Activated naive CD4-positive, alpha-beta T cell treated with anti-CD3 and anti-CD28 coated beads, Interleukin-2, amount 50 U/mL, for 72 hours (primary cell): ENCODE data around the gene SELENOF. TPM values are rescaled to one million over a fixed set of nuclear protein-coding genes. Genes with fewer than 3 reads are reported as not detected.
A peak's percentile ranks its signal among the peaks of the same experiment; 100 is the strongest.
"Not testable (repeated sequence)": the region's sequence is repeated elsewhere in the genome, so short reads cannot be mapped to it uniquely, and the experiment has no call there.

Source experiments
- ATAC-seq, 2 donors: fragments of 150-1000 bp; cut with Tn5 transposase; 2 replicates each; pipeline ENCODE4 v1.10.0; 2021; ENCODE audit warnings: mild to moderate bottlenecking in 2 of 2, moderate library complexity in 2 of 2
- DNase-seq, 2 donors: peaks; one replicate each; pipeline ENCODE4 v3.0.0; 2021 to 2022; ENCODE audit warnings: low spot score in 2 of 2
- H3K27ac Mint-ChIP-seq, 2 donors: one replicate each; pipeline ENCODE4 v1.8.0; 2022; ENCODE audit warnings: mild to moderate bottlenecking in 2 of 2, mixed read lengths in 2 of 2
- H3K36me3 Mint-ChIP-seq, 2 donors: one replicate each; pipeline ENCODE4 v1.8.0; 2022; ENCODE audit warnings: mixed read lengths in 2 of 2
- H3K9me3 Mint-ChIP-seq, 2 donors: one replicate each; pipeline ENCODE4 v1.8.0; 2022; ENCODE audit warnings: mixed read lengths in 2 of 2
- total RNA-seq, 2 donors: library from RNA; stranded (reverse); gene quantifications; one replicate each; pipeline ENCODE4 v1.2.3, GENCODE V29; 2022

SELENOF gene
- total RNA-seq, 2 donors from 2014 or later, result 40.6 to 144 TPM

GRCh38 chr1:86928819-86929218 lies 14.9 kb upstream of the SELENOF start:
- no peak overlapping the region for H3K27ac Mint-ChIP-seq
- peaks cover 4 to 11% of the 10 kb centered on the region in 2 donors for H3K9me3 Mint-ChIP-seq
- H3K36me3 Mint-ChIP-seq, result peaks cover 18 to 25% of the 10 kb centered on the region in 2 donors
- DNase-seq (no peak), ATAC-seq (no peak)

- H3K27ac Mint-ChIP-seq, result no peak overlapping the region
- peaks cover 13 to 19% of the 10 kb centered on the region in 2 donors for H3K9me3 Mint-ChIP-seq
- ATAC-seq, result no peak
- DNase-seq, result no peak
- peaks cover 29 to 44% of the 10 kb centered on the region in 2 donors for H3K36me3 Mint-ChIP-seq
Observed at GRCh38 chr1:86926883-86927282, 13.0 kb upstream of the SELENOF start.

DNA sequence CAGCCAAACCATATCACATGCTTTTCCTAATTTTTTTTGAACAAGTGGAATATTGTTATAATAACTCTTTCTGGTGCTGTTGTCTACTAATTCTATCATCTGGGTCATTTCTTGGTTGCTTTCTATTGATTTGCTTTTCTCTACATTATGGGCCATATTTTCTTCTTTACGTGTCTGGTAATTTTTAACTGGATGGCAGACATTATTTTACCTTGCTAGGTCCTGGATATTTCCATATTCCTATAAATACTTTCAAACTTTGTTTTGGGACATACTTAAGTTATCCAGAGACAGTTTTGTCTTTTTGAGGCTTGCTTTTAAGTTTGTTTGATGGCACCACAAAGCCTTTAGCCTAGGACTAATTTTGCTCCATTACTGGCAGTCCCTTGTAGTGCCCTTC lies 11.8 kb upstream of the SELENOF start:
- ATAC-seq, result no peak
- peaks cover 13 to 19% of the 10 kb centered on the region in 2 donors for H3K9me3 Mint-ChIP-seq
- H3K27ac Mint-ChIP-seq, result no peak overlapping the region
- H3K36me3 Mint-ChIP-seq, result peaks cover 33 to 44% of the 10 kb centered on the region in 2 donors
- DNase-seq, result no peak

DNA sequence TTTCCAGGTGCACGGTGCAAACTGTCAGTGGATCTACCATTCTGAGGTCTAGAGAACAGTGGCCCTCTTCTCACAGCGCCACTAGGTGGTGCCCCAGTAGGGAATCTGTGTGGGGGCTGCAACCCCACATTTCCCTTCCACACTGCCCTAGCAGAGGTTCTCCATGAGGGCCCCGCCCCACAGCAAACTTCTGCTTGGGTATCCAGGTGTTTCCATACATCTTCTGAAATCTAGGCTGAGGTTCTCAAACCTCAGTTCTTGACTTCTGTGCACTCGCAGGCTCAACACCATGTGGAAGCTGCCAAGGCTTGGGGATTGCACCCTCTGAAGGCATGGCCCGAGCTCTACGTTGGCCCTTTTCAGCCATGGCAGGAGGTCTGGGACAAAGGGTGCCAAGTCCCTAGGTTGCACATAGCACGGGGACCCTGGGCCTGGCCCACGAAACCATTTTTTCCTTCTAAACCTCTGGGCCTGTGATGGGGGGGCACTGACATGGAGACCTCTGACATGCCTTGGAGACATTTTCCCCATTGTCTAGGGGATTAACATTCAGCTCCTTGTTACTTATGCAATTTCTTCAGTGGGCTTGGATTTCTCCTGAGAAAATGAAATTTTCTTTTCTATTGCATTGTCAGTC lies 10.5 kb upstream of the SELENOF start:
- H3K9me3 Mint-ChIP-seq, result peaks cover 13 to 19% of the 10 kb centered on the region in 2 donors
- peaks cover 33 to 44% of the 10 kb centered on the region in 2 donors for H3K36me3 Mint-ChIP-seq
- no peak overlapping the region for H3K27ac Mint-ChIP-seq
- ATAC-seq, result no peak
- no peak for DNase-seq

- H3K9me3 Mint-ChIP-seq, result peaks cover 13 to 19% of the 10 kb centered on the region in 2 donors
- ATAC-seq, result no peak
- peak overlapping the region in 1 of 2 donors; percentile 90 for H3K27ac Mint-ChIP-seq
- no peak for DNase-seq
- peaks cover 33 to 44% of the 10 kb centered on the region in 2 donors for H3K36me3 Mint-ChIP-seq
Observed at GRCh38 chr1:86922445-86922844, 8.5 kb upstream of the SELENOF start.

- DNase-seq (no peak), ATAC-seq (no peak)
- Mint-ChIP-seq H3K9me3 (no peaks in the 10 kb centered on the region), H3K36me3 (peaks cover 8 to 11% of the 10 kb centered on the region in 2 donors), H3K27ac (no peak overlapping the region)
Observed at GRCh38 chr1:86916752-86917151, 2.8 kb upstream of the SELENOF start.

GRCh38 chr1:86915737-86916235 lies 1.9 kb upstream of the SELENOF start:
- no peak overlapping the region for H3K27ac Mint-ChIP-seq
- peaks cover 0 to 1% of the 10 kb centered on the region in 2 donors for H3K9me3 Mint-ChIP-seq
- no peak for ATAC-seq

DNA sequence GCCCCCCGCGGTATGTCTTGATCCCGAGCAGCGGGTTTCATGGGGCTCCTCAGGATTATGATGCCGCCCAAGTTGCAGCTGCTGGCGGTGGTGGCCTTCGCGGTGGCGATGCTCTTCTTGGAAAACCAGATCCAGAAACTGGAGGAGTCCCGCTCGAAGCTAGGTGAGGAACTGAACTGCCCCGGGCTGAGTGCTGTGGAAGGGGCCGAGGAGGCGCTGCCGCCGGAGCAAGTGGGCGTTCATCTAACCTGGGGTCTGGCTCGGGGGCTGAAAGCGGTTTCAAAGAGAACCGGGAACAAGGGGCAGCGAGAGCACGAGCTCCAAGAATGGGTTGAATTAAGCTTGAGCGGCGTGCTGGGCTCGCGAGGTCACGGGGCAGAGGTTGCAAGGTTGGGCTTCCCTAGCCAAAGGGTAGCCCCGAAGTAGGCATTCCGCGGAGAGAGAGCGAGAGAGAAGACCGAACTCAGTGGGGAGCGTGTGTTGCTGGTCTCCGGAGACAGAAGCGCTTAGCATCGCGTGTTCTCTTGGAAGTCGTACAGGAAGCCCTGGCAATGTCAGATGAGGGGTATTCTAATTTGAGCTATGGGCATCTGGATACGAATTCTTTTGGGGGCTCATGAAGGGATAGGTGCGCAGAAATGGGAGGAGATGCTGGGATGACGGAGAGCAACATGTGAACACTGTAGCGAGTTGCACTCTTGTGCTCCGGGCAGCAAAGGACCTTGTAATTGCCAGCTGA lies 1.2 kb upstream of the SELENOF start:
- H3K36me3 Mint-ChIP-seq, result peaks cover 12 to 27% of the 10 kb centered on the region in 2 donors
- no peak overlapping the region for H3K27ac Mint-ChIP-seq
- DNase-seq (peak; percentile 50 to 66), ATAC-seq (peak; percentile 9 to 16)
- H3K9me3 Mint-ChIP-seq, result peaks cover 0 to 4% of the 10 kb centered on the region in 2 donors

More at GRCh38 chr1:86915737-86916235, 1.9 kb upstream of the SELENOF start:
- peaks cover 9 to 20% of the 10 kb centered on the region in 2 donors for H3K36me3 Mint-ChIP-seq
- no peak for DNase-seq

- Mint-ChIP-seq H3K36me3 (peaks cover 16 to 32% of the 10 kb centered on the region in 2 donors), H3K27ac (no peak within 1 kb of the TSS), H3K9me3 (peaks cover 0 to 7% of the 10 kb centered on the region in 2 donors)
- ATAC-seq (no peak), DNase-seq (no peak)
Observed at GRCh38 chr1:86914601-86914997, 673 bp upstream of the SELENOF start, which contains the start of gene HS2ST1. TSS of gene HS2ST1 (plus strand) at chr1:86914635.

DNA sequence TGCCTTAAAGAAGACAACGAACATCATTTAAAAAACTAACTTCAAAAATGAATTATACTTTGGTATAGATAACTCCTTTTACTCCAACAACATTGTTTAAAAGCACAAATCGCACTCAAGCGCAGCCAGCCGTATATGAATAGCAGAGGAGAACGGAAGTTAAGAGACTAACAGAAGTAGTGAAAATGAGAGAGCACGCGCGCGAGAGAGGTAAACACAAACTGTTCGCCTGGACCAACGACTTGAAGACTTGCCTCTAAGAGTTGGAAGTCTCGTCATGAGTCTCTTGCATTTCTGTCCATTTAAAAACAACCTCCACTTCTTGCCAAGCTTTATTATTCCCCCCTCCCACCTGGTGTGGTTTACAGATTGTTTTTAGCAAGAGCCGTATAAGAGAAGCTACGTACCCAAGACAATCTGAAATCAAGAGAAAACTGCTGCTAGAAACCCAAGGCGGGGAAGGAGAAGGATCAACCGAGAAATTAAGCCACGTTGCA lies 479 bp downstream of the SELENOF start:
- peak in 1 of 2 donors; percentile 27 for DNase-seq
- H3K36me3 Mint-ChIP-seq, result peaks cover 21 to 41% of the 10 kb centered on the region in 2 donors
- no peak for ATAC-seq
- H3K9me3 Mint-ChIP-seq, result peaks cover 0 to 7% of the 10 kb centered on the region in 2 donors
- no peak overlapping the region for H3K27ac Mint-ChIP-seq

DNA sequence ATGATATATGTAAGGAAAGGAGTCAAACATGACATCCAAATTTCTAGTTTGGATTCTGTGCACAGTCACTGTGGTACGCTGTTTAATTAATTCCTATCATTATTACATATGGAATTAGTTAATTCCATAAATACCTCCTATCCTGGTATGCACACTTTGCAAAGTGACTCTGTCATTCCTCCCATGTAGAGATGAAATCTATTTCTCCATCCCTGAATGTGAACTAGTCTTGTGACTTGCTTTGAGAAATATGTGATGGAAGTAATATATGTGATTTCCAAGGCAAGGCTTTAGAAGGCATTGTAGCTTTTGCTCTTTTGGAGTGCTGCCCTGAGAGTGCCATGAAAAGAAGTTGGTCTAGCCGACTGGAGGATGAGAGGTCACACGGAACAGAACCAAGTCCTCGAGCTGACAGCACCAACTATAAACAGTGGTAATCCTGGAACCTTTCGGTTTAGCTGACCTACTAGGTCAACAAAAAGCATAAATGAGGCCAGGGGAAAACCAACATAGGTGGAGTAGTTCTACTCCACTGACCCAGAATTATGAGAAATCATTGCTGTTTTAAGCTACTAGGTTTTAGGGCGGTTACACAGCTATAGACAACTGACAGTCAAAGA lies 1.5 kb downstream of the SELENOF start:
- H3K9me3 Mint-ChIP-seq, result peaks cover 0 to 7% of the 10 kb centered on the region in 2 donors
- H3K36me3 Mint-ChIP-seq, result peaks cover 21 to 47% of the 10 kb centered on the region in 2 donors
- H3K27ac Mint-ChIP-seq, result no peak overlapping the region
- no peak for ATAC-seq
- no peak for DNase-seq

DNA sequence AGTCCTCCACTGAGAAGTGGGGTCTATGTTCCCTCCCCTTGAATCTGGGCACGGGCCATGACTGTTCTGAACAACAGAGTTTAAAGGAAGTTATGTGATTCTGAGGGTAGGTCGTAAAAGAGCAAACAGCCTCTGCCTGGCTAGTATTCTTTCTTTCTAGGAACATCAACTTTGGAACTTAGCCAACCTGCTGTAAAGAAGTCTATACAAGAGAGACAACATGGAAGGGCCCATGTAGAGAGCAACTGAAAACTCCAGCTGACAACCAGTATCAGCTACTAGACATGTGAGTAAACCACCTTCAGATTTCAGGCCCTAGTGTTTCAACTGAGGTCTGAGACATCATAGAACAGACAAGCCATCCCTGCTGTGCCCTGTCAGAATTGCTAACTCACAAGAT lies 7.5 kb downstream of the SELENOF start:
- no peak for DNase-seq
- Mint-ChIP-seq H3K27ac (no peak overlapping the region), H3K9me3 (peaks cover 0 to 7% of the 10 kb centered on the region in 2 donors), H3K36me3 (peaks cover 17 to 47% of the 10 kb centered on the region in 2 donors)
- no peak for ATAC-seq

DNA sequence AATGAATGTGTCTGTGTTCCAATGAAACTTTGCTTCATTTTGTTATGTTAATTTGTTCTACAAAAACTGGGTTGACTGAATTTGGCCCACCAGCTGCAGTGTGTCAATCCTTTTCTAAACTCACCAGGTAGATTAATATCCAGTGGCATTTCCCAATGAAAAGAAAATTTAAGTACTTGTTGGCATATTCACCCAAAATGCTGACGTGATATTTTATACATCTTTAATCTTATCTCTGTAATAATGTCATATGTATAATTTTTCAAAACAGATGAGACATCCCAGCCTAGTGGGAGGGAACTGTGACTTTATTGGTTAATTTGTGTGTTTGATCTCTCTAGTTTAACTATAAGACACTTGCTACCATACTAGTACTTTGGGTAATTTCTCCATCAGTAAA lies 8.1 kb downstream of the SELENOF start:
- no peak overlapping the region for H3K27ac Mint-ChIP-seq
- H3K36me3 Mint-ChIP-seq, result peaks cover 13 to 47% of the 10 kb centered on the region in 2 donors

DNA sequence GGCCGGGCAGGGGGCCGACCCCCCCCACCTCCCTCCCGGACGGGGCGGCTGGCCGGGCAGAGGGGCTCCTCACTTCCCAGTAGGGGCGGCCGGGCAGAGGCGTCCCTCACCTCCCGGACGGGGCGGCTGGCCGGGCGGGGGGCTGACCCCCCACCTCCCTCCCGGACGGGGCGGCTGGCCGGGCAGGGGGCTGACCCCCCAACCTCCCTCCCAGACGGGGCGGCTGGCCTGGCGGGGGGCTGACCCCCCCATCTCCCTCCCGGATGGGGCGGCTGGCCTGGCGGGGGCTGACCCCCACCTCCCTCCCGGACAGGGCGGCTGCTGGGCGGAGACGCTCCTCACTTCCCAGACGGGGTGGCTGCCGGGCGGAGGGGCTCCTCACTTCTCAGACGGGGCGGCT lies 14.5 kb downstream of the SELENOF start:
- not testable (repeated sequence) for ATAC-seq

More for the DNA sequence above, 8.1 kb downstream of the SELENOF start:
- ATAC-seq (no peak), DNase-seq (no peak)
- peaks cover 0 to 7% of the 10 kb centered on the region in 2 donors for H3K9me3 Mint-ChIP-seq

GRCh38 chr1:86888327-86888726 lies 25.6 kb downstream of the SELENOF start:
- Mint-ChIP-seq H3K27ac (no peak overlapping the region), H3K36me3 (peaks cover 0 to 17% of the 10 kb centered on the region in 2 donors), H3K9me3 (peaks cover 0 to 6% of the 10 kb centered on the region in 2 donors)
- DNase-seq, result no peak
- no peak for ATAC-seq

More for the DNA sequence above, 14.5 kb downstream of the SELENOF start:
- DNase-seq, H3K9me3 Mint-ChIP-seq, H3K27ac Mint-ChIP-seq: not testable (repeated sequence)
- H3K36me3 Mint-ChIP-seq, result peaks cover 0 to 38% of the 10 kb centered on the region in 2 donors

GRCh38 chr1:86887479-86888162 lies 26.3 kb downstream of the SELENOF start:
- Mint-ChIP-seq H3K9me3 (peaks cover 0 to 6% of the 10 kb centered on the region in 2 donors), H3K27ac (no peak overlapping the region), H3K36me3 (peaks cover 0 to 17% of the 10 kb centered on the region in 2 donors)
- ATAC-seq (peak; percentile 28 to 71), DNase-seq (no peak)
